Lower leg skin (tissue), 4 donors: ENCODE data around the gene UNC5A. TPM values are rescaled to one million over a fixed set of nuclear protein-coding genes. Genes with fewer than 3 reads are reported as not detected.

Source experiments
- DNase-seq, 2 donors: peaks; one replicate each; pipeline ENCODE4 v3.0.0-alpha.2; 2019; ENCODE audit warnings: low spot score in 2 of 2
- H3K4me3 ChIP-seq: fragments of 200-600 bp; sonication (generic); 2 replicates; pipeline ENCODE4 v1.5.1; 2017; ENCODE audit warnings: mild to moderate bottlenecking, low read depth; ENCODE audit not compliant: poor library complexity, severe bottlenecking
- POLR2A ChIP-seq, 2 donors: fragments of 450-650 bp; IDR thresholded peaks; one replicate each; pipeline ENCODE4 v1.6.1; 2016 to 2017; ENCODE audit warnings: antibody characterized with exemption in 2 of 2, mild to moderate bottlenecking in 1 of 2, moderate library complexity in 1 of 2
- WGBS, 2 donors: methylation state at CpG; one replicate each; pipeline ENCODE4 v1.1.5; 2018; 5-methylcytosine and 5-hydroxymethylcytosine counted together
- intact Hi-C: fragments of 100-400 bp; cut with DNase I; formaldehyde crosslinking; loops from one replicate; pipeline ENCODE4 v1.15.0; 2023; ENCODE audit warnings: low total_unique reads
- total RNA-seq, 4 donors: library from RNA; depleted of rRNA; stranded (reverse); fragments of >200 nt; gene quantifications; one replicate each; pipeline ENCODE4 v1.1.0, GENCODE V29; 2016
- TF ChIP-seq, protein P1 (sequence below), 3 donors: fragments of 450-650 bp; IDR thresholded peaks; one replicate each; pipeline ENCODE4 v1.5.1; 2016; ENCODE audit warnings: antibody characterized with exemption in 3 of 3, mild to moderate bottlenecking in 3 of 3, moderate library complexity in 2 of 3

Gene UNC5A
- total RNA-seq, 4 donors from 2014 or later: 0.13 to 0.25 (median 0.23) TPM; not detected in 1

DNA sequence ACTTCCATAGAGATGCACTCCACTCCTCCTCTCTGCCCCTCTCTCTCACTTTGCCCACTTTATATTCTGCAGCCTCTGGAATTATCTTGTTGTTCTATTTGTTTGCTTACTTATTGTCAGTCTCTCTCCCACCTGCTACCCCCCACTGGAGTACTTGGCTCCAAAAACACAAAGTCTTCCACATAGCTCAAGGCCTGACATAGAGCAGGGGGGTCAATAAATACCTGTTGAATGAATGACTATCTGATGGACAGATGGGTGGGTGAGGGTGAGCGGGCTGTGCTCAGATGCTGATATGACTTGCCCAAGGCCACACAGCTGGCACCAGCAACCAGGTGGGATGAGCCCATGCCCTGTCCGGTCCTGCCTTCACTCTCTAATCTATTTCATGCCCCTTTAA is 13.4 kb upstream of the UNC5A start:
- intact Hi-C loops: no loop called here
- DNase-seq: no peak
- no peak overlapping the region for H3K4me3 ChIP-seq
- WGBS, 2 donors: 41 to 50% methylated on average over 2 of the region's 2 CpGs
- TF ChIP-seq, protein P1, sequence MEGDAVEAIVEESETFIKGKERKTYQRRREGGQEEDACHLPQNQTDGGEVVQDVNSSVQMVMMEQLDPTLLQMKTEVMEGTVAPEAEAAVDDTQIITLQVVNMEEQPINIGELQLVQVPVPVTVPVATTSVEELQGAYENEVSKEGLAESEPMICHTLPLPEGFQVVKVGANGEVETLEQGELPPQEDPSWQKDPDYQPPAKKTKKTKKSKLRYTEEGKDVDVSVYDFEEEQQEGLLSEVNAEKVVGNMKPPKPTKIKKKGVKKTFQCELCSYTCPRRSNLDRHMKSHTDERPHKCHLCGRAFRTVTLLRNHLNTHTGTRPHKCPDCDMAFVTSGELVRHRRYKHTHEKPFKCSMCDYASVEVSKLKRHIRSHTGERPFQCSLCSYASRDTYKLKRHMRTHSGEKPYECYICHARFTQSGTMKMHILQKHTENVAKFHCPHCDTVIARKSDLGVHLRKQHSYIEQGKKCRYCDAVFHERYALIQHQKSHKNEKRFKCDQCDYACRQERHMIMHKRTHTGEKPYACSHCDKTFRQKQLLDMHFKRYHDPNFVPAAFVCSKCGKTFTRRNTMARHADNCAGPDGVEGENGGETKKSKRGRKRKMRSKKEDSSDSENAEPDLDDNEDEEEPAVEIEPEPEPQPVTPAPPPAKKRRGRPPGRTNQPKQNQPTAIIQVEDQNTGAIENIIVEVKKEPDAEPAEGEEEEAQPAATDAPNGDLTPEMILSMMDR (IDR thresholded peaks at IDR 0.05): no peak
- no peak for TF ChIP-seq POLR2A (IDR thresholded peaks at IDR 0.05)

DNA sequence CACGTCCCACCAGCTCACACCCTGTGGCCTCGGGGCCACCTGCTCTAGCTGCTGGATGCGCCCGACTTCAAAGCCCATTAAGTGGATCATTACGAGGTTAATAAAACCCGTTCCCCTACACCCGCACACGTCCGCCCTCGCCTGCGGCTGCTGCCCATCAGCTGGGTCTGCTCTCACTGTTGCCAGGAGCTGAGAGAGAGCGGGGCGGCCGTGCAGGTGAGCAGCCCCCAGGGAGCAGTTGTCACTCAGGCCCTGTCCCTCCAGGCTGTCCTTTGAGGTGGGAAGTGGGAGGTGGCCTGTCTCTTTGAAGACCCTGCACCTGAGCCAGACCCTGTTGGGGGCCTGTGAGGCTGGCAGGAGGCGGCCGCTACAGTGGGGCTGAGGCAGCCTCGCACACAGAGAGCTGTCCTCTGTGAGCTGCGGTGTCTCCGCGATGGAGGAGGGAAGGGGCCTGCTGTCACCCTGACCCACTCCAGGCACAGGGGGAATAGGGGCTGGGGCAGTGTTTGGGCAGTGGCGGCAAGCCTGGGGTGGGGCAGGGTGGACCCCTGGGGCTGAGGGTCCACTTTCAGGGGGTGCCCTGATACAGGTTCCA is 12.8 kb upstream of the UNC5A start:
- intact Hi-C loops: no loop called here
- 31% methylated on average over 17 to 19 of the region's 21 CpGs for WGBS, 2 donors
- DNase-seq: no peak

DNA sequence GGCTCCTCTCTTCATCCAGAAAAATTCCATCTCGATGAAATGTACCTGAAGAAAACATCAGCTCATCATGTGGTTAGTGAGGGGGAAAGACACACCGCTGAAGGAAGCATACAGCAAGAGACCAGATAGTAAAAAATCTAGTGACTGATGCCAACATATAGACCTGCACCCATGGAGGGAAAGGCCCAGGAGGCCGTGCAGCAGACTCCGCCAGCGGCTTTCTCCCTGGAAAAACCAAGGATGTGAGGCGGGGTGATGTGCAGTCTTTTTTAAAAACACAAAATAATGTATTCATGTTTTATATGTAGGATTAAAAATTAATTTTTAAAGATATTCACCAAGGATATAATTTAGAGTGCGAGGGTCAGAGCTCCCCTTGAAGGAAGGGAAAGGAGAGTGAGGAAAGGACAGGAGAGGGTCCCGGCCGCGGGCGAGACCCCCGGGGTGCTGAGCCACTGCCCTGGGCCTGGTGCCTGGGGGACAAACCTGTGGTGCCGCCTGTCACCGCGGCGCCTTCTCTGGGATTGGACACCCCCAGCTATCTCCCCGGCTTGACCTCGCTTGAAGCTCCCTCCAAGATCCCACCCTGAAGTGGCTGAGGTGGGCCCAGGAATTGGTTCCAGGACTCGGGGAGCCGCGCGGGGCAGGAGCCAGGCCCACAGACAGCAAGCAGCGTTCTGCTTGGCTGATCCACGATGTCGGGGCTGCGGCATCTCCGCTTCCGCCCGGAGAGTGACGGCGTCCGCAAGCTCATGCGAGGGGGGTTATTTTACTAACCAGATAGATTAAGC is 12.1 kb upstream of the UNC5A start:
- DNase-seq: no peak
- TF ChIP-seq, protein P1 (IDR thresholded peaks at IDR 0.05): no peak
- no peak for TF ChIP-seq POLR2A (IDR thresholded peaks at IDR 0.05)
- 82 to 83% methylated on average over 33 of the region's 33 CpGs for WGBS, 2 donors
- no peak overlapping the region for H3K4me3 ChIP-seq
- intact Hi-C loops: no loop called here

More for the DNA sequence above, 12.8 kb upstream of the UNC5A start:
- TF ChIP-seq POLR2A (IDR thresholded peaks at IDR 0.05): no peak
- TF ChIP-seq, protein P1 (IDR thresholded peaks at IDR 0.05): no peak
- no peak overlapping the region for H3K4me3 ChIP-seq

DNA sequence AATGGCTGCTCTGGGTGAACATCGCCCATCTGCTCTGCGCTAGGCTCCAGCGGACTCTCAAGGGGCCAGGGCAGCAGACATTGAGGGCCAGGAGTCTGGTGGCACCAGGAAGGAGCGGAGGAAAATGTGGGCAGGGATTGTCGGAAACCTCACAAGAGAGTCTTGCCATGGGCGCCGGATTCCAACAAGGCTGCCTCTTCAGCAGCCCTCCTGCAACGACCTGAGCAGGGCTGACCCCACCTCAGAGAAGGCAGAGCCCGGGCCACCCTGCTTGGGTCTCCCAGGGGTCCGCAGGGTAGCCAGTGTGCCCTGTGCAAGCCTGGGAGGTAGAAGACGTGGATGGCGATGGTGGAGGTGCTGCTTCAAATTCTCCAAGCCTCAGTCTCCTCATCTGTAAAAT is 11.4 kb upstream of the UNC5A start:
- no peak overlapping the region for H3K4me3 ChIP-seq
- intact Hi-C loops: no loop called here
- no peak for DNase-seq
- TF ChIP-seq POLR2A (IDR thresholded peaks at IDR 0.05): no peak
- TF ChIP-seq, protein P1 (IDR thresholded peaks at IDR 0.05): no peak
- WGBS, 2 donors: 88 to 90% methylated on average over 12 of the region's 12 CpGs

DNA sequence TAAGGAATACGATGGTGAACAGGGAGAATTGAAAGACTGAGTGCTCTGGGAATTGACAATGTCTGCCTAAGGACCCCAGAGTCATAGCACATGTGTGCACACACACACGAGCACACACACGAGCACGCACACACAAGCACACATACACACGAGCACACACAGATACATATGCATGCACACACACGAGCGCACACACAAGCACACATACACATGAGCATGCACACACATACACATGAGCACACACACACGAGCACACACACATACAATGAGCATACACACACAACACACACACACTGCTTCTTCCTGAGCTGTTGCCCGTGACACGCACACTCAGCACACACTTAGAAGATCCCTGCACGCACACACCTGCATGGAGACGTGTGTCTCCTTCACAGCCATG is 10.9 kb upstream of the UNC5A start:
- intact Hi-C loops: no loop called here
- TF ChIP-seq, protein P1 (IDR thresholded peaks at IDR 0.05): no peak
- TF ChIP-seq POLR2A (IDR thresholded peaks at IDR 0.05): no peak
- no peak for DNase-seq
- no peak overlapping the region for H3K4me3 ChIP-seq
- 83 to 90% methylated on average over 12 of the region's 12 CpGs for WGBS, 2 donors
